Lung (tissue), 12 donors: ENCODE results near the gene HTR2B. TPM values are rescaled to one million over a fixed set of nuclear protein-coding genes. Genes with fewer than 3 reads are reported as not detected.

Source experiments
- ATAC-seq: fragments of 200-7000 bp; cut with Tn5 transposase; one replicate; pipeline ENCODE4 v1.9.1; 2020; ENCODE audit warnings: moderate number of reproducible peaks; ENCODE audit not compliant: insufficient read depth, low FRiP score
- DNase-seq, 3 donors: peaks; one replicate each; pipeline ENCODE4 v3.0.0-alpha.2; 2013 to 2017
- H3K27ac ChIP-seq, 2 donors: one replicate each; pipeline ENCODE4 v1.5.1; 2013; ENCODE audit warnings: mild to moderate bottlenecking in 2 of 2, moderate library complexity in 2 of 2, control low read depth in 1 of 2, inconsistent platforms in 1 of 2, low read depth in 1 of 2, low read length in 1 of 2
- H3K27me3 ChIP-seq, 3 donors: one replicate each; pipeline ENCODE4 v1.5.1; 2013; ENCODE audit warnings: low read length in 2 of 3; ENCODE audit not compliant: control insufficient read depth in 3 of 3, insufficient read depth in 3 of 3
- H3K36me3 ChIP-seq, 4 donors: one replicate each; pipeline ENCODE4 v1.5.1; 2013; ENCODE audit warnings: low read length in 4 of 4, mild to moderate bottlenecking in 1 of 4, moderate library complexity in 1 of 4; ENCODE audit not compliant: control insufficient read depth in 4 of 4, insufficient read depth in 4 of 4
- H3K4me1 ChIP-seq, 5 donors: one replicate each; pipeline ENCODE4 v1.5.1; 2013; ENCODE audit warnings: low read length in 5 of 5, mild to moderate bottlenecking in 2 of 5, moderate library complexity in 1 of 5; ENCODE audit not compliant: control insufficient read depth in 5 of 5, insufficient read depth in 5 of 5
- H3K4me3 ChIP-seq: one replicate; pipeline ENCODE4 v1.5.1; 2013; ENCODE audit warnings: mild to moderate bottlenecking, control low read depth, moderate library complexity
- H3K9ac ChIP-seq, 2 donors: one replicate each; pipeline ENCODE4 v1.5.1; 2013; ENCODE audit warnings: low read length in 2 of 2, control low read depth in 1 of 2; ENCODE audit not compliant: insufficient read depth in 1 of 2
- H3K9me3 ChIP-seq, 4 donors: one replicate each; pipeline ENCODE4 v1.5.1; 2013; ENCODE audit warnings: low read length in 3 of 4, mild to moderate bottlenecking in 1 of 4, moderate library complexity in 1 of 4; ENCODE audit not compliant: control insufficient read depth in 4 of 4, insufficient read depth in 3 of 4
- WGBS, 2 donors: extraction: QIAGEN DNeasy Blood & Tissue Kit; methylation state at CpG; one replicate each; pipeline ENCODE4 v1.1.7; 2013; 5-methylcytosine and 5-hydroxymethylcytosine counted together
- polyA plus RNA-seq, 2 donors: library from polyadenylated mRNA; stranded (reverse); fragments of 200-250 nt; gene quantifications; one replicate each; pipeline ENCODE4 v1.2.1, GENCODE V29; 2013
- total RNA-seq, 2 donors: library from RNA; depleted of rRNA in 1 of 2; stranded (reverse); fragments of >200 nt in 1 of 2; gene quantifications; one replicate each; pipeline ENCODE4 v1.2.1, GENCODE V29; 2014 to 2021
- TF ChIP-seq, protein P1 (sequence below): IDR thresholded peaks from 2 replicates; pipeline ENCODE4 v1.5.1; 2012; ENCODE audit warnings: mild to moderate bottlenecking; ENCODE audit errors: control extremely low read depth, extremely low read depth
- donor health status: control.
- donor health status: control.
- donor health status: Bipolar disorder and iron deficiency.
- donor health status: healthy.
- donor health status: DM: yes; HTN: yes; CAD: no.

The HTR2B gene
- total and polyA plus RNA-seq, 4 donors, result 0.09 to 0.31 (median 0.16) TPM

DNA sequence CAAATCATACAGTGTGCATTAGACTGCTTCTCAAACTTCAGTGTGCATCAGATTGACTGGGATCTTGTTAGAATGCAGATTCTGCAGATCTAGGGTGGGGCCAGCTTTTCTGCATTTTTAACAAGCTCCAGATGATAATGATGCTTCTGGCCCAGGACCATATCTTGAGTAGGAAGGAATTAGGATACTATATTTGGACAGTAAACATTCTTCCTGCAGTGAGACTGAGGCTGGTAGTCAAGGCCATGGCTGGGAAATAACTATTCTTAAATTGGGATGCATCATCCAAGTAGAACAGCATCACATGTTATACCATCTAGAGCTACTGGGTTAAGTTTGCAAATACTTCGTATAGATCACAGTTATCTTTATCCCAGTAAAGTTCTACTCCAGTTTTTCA lies 45.2 kb upstream of the HTR2B start:
- Histone ChIP-seq H3K4me1 (peaks cover 0 to 11% (median 0%) of the 10 kb centered on the region in 5 donors), H3K27me3 (no peaks in the 10 kb centered on the region), H3K9me3 (no peaks in the 10 kb centered on the region), H3K9ac (no peak overlapping the region), H3K4me3 (no peak overlapping the region), H3K36me3 (peaks cover 13 to 39% (median 31%) of the 10 kb centered on the region in 4 donors), H3K27ac (no peak overlapping the region)
- TF ChIP-seq, protein P1, sequence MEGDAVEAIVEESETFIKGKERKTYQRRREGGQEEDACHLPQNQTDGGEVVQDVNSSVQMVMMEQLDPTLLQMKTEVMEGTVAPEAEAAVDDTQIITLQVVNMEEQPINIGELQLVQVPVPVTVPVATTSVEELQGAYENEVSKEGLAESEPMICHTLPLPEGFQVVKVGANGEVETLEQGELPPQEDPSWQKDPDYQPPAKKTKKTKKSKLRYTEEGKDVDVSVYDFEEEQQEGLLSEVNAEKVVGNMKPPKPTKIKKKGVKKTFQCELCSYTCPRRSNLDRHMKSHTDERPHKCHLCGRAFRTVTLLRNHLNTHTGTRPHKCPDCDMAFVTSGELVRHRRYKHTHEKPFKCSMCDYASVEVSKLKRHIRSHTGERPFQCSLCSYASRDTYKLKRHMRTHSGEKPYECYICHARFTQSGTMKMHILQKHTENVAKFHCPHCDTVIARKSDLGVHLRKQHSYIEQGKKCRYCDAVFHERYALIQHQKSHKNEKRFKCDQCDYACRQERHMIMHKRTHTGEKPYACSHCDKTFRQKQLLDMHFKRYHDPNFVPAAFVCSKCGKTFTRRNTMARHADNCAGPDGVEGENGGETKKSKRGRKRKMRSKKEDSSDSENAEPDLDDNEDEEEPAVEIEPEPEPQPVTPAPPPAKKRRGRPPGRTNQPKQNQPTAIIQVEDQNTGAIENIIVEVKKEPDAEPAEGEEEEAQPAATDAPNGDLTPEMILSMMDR, result no peak
- DNase-seq (no peak), ATAC-seq (no peak)
- 71 to 85% methylated on average over 1 of the region's 1 CpG for WGBS, 2 donors

DNA sequence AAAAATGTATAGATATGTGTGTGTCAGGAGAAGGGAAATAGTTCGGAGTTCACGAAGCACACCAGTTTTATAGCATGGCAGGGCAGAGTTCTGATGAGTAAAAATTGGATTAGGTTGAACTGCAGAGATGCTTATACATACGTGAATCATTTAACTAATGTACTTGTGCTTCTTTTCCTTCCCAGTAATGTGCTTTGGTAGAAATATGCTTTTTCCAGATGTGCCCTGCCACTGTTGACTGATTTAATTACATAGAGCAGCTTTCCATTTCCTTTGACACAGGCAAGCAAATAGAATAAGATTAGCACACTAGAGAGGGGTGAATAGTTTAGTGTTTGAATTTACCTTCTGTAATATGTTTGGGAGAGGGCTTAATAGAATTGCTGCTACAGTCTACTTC lies 44.6 kb upstream of the HTR2B start:
- Histone ChIP-seq H3K36me3 (peaks cover 12 to 41% (median 30%) of the 10 kb centered on the region in 4 donors), H3K9me3 (no peaks in the 10 kb centered on the region), H3K4me1 (peaks cover 0 to 11% (median 0%) of the 10 kb centered on the region in 5 donors), H3K27ac (no peak overlapping the region), H3K27me3 (no peaks in the 10 kb centered on the region), H3K9ac (no peak overlapping the region), H3K4me3 (no peak overlapping the region)
- no peak for ATAC-seq
- TF ChIP-seq, protein P1, result no peak
- no peak for DNase-seq
- WGBS, 2 donors, result 77 to 85% methylated on average over 3 of the region's 3 CpGs

GRCh38 chr2:231168460-231169139 lies 43.8 kb upstream of the HTR2B start:
- H3K36me3 ChIP-seq, result peaks cover 12 to 42% (median 30%) of the 10 kb centered on the region in 4 donors
- peaks cover 0 to 11% (median 0%) of the 10 kb centered on the region in 5 donors for H3K4me1 ChIP-seq
- WGBS, 2 donors, result 62 to 80% methylated on average over 4 of the region's 4 CpGs
- no peak overlapping the region for H3K4me3 ChIP-seq
- ATAC-seq (no peak), DNase-seq (no peak)
- TF ChIP-seq, protein P1, result no peak
- H3K9me3 ChIP-seq, result no peaks in the 10 kb centered on the region
- H3K27ac ChIP-seq, result no peak overlapping the region
- no peaks in the 10 kb centered on the region for H3K27me3 ChIP-seq
- no peak overlapping the region for H3K9ac ChIP-seq
